ENCODE results near the gene IRAK1BP1.
"Not testable (repeated sequence)": the region's sequence is repeated elsewhere in the genome, so short reads cannot be mapped to it uniquely, and the experiment has no call there.

Gene IRAK1BP1

DNA sequence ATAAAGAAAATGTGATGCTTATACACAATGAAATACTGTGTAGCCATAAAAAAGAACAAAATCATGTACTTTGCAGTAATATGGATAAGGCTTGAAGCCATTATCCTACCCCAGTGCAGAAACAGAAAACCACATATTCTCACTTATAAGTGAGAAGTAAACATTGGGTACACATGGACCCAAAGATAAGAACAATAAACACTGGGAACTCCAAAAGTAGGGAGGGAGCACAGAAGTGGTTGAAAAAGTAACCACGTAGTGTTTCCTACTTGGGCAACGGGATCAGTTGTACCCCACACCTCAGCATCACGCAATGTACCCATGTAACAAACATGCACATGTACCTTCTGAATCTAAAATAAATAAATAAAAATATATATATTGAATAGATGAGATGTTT lies 8.2 kb downstream of the IRAK1BP1 start:
- FAIRE-seq (no peak), DNase-seq (ENCODE audit: extremely low spot score, insufficient read length, low read depth) (no peak)

GRCh38 chr6:78883651-78884050 lies 16.3 kb downstream of the IRAK1BP1 start:
- FAIRE-seq = no peak

DNA sequence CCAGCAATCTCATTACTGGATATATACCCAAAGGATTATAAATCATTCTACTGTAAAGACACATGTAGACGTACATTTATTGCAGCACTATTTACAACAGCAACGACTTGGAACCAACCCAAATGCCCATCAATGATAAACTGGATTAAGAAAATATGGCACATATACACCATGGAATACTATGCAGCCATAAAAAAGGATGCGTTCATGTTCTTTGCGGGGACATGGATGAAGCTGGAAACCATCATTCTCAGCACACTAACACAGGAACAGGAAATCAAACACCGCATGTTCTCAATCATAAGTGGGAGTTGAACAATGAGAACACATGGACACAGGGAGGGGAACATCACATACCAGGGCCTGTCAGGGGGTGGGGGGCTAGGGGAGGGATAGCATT lies 22.6 kb downstream of the IRAK1BP1 start:
- DNase-seq (ENCODE audit: extremely low spot score, insufficient read length, low read depth); FAIRE-seq: not testable (repeated sequence)

More at GRCh38 chr6:78883651-78884050, 16.3 kb downstream of the IRAK1BP1 start:
- DNase-seq (ENCODE audit: extremely low spot score, insufficient read length, low read depth) = no peak

DNA sequence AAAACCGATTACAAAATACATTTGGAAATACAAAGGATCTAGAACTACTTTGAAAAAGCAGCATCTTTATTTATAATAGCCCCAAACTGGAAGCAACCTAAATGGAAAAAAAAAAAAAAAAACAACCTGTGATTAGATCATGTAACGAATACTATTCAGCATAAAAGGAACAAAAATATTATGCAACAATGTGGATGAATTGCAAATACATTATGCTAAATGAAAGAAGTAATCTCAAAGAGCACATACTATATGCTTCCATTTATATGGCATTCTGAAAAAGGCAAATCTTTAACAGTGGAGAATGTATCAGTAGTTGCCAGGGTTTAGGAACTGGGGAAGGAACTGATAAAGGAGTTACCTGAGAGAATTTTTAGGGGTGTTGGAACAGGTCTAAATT lies 28.9 kb downstream of the IRAK1BP1 start:
- no peak for FAIRE-seq
- no peak for DNase-seq (ENCODE audit: extremely low spot score, insufficient read length, low read depth)

DNA sequence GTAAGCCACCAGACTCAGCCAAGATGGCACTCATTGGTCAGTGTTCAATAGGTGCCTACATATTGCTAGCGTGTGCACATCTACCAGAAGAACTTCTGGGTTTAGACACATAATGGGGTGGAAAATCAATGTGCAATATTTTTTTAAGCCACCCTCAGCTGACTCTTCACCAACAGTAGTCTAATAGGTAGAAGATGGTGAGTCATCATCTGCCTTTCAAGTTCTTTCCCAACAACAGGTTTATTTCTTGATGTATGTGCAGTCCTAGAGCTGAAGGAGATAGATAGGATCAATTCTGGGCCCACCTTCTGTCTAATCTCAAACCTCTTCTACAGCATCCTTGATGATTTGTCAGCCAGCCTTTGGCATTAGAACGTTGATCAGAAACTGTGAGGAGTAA lies 41.3 kb downstream of the IRAK1BP1 start:
- DNase-seq (ENCODE audit: extremely low spot score, insufficient read length, low read depth) (no peak), FAIRE-seq (no peak)

- DNase-seq (ENCODE audit: extremely low spot score, insufficient read length, low read depth) (no peak), FAIRE-seq (no peak)
Measured at GRCh38 chr6:78909391-78909790, 42.0 kb downstream of the IRAK1BP1 start.

GRCh38 chr6:78910010-78910409 lies 42.7 kb downstream of the IRAK1BP1 start:
- no peak for FAIRE-seq

DNA sequence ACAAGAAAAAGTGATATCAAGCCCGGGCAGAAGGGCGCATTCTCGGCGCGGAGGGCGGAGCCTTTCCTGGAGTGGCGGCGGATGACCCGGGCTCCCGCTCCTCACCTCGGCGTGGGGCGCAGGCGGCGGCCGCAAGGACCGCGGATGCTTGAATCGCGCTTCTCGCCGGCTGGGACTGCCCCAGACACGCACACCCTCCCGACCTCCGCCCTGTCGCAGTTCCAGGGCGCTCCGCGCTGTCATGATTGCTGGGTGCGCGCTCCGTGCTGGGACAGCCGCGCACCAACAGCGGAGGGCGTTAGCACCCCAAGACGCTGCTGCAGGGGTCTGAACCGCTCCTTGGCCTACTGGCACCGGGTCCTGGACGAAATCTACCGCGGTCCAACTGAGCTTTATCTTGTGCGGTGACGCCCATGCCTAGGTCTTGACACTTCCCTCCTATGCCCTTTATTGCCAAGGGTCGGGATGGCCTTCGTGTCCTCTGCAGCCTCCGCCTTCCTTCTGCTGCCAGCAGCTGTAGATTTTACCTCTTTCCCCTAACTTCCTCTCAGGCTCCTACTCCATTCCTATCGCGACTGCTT lies 43.3 kb downstream of the IRAK1BP1 start:
- FAIRE-seq (no peak), DNase-seq (ENCODE audit: extremely low spot score, insufficient read length, low read depth) (no peak)

More at GRCh38 chr6:78910010-78910409, 42.7 kb downstream of the IRAK1BP1 start:
- DNase-seq (ENCODE audit: extremely low spot score, insufficient read length, low read depth) = no peak

DNA sequence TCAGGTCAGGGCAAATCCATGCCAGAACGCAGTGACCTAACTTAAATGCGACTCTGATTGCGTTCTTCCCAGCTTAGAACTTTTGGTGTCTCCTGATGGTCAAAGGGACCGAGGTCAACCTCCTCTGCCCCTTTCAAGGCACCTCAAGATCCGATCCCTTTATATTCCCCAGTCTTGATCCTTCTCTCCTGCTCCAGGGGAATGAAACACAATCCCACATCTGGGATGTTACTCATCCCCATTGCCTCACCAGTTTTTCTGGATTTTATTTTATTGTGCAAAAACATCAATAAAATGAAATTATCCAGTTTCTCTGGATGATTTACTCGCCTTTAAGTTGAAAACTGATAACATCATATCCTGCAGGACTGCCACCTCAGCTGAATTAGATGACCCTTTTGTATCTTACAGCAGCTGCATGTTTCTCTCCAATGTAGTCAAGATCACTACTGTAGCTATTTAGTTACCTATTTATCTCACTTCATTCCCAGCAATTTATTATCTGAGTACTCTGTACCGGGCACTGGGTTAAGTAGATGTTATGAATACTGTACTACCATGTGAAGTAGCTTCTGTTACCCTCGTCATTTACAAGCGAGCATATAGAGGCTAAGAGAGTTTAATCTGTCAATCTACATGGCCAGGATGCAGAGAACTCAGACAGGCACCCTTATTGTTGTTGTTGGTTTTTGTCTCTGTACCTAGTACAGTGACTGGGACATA lies 44.0 kb downstream of the IRAK1BP1 start:
- DNase-seq (ENCODE audit: extremely low spot score, insufficient read length, low read depth) = no peak
- no peak for FAIRE-seq

DNA sequence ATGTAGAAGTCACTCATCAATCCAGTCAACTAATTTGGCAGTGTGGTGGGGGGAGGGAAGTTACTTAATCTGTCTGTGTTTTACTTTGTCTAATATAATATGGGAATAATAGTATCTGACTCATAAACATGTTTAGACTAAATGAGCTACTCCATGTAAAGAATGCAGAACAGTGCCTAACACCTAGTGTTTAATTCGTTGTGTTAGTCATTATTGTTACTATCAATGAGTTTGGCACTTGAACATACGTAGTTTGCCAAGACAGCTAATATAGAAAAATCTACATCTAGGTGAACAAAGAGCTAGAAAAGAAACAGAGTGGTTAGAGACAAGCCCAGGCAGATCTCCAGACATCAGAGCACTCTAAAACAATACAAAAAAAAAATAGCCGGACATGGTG lies 49.1 kb downstream of the IRAK1BP1 start:
- DNase-seq (ENCODE audit: extremely low spot score, insufficient read length, low read depth) = no peak
- no peak for FAIRE-seq

GRCh38 chr6:78917788-78918187 lies 50.4 kb downstream of the IRAK1BP1 start:
- no peak for FAIRE-seq
- no peak for DNase-seq (ENCODE audit: extremely low spot score, insufficient read length, low read depth)

DNA sequence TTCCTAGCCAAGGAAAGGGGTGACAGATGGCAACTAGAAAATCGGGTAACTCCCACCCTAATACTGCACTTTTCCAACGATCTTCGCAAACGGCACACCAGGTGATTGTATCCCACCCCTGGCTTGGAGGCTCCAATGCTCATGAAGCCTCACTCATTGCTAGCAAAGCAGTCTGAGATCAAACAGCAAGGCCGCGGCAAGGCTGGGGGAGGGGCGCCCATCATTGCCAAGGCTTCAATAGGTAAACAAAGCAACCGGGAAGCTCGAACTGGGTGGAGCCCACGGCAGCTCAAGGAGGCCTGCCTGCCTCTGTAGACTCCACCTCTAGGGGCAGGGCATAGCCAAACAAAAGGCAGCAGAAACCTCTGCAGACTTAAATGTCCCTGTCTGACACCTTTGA lies 53.8 kb downstream of the IRAK1BP1 start:
- not testable (repeated sequence) for FAIRE-seq; DNase-seq (ENCODE audit: extremely low spot score, insufficient read length, low read depth)

- DNase-seq (ENCODE audit: extremely low spot score, insufficient read length, low read depth) (no peak), FAIRE-seq (no peak)
Measured at GRCh38 chr6:78925317-78925716, 58.0 kb downstream of the IRAK1BP1 start.

DNA sequence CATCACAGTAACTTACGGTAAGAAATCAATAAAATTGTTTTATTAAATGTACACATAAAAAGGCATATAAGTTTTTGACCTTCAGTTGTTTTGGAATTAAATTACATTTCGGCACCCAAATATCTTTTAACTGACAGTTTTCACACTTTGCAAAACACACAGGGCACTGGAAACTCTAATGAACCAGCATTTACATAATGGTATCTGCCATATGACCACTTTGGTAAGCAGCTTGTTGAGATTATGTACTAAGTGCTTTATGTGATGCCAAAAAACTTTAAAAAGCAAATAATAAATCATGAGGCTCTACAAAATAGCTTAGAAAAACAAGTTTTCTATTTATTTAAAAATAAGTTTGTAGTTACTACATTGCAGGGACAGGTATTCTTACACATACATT lies 68.2 kb downstream of the IRAK1BP1 start:
- FAIRE-seq = no peak
- no peak for DNase-seq (ENCODE audit: extremely low spot score, insufficient read length, low read depth)

DNA sequence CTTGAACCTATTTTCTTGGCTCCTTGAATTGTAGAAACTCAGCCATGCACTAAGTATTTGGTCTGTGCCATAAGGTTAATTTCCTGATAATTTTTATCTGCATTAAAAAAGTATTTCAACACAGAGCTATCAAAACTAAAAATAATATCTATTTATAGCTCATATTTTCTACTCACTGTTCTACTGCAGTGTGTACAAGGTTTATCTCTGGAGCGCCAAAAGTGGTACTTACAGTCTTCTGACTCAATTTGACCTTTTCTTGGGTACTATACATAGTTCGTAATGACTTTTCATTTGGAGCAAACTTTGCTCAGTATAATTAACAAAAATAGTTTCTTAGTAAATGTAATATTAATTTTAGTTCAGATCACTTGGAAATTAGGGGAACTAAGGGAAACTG lies 69.2 kb downstream of the IRAK1BP1 start:
- DNase-seq (ENCODE audit: extremely low spot score, insufficient read length, low read depth) = no peak
- FAIRE-seq = no peak

DNA sequence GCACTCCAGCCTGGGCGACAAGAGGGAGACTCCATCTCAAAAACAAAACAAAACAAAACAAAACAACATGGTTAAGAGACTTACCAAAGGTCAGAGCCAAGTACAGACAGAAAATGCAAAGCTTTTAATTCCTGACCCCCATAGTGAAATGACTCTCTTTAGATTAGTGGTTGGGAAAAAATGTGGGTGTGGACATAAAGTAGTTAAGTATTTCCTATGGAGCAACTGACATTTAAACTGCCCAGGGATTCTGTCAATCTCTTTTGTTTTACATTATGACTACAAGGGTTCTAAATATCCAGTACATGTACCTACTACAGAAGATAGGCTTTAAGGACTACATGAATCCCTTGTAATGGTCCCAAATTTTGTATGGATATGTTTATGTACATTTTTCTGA lies 75.1 kb downstream of the IRAK1BP1 start:
- DNase-seq (ENCODE audit: extremely low spot score, insufficient read length, low read depth) (no peak), FAIRE-seq (no peak)

- FAIRE-seq (no peak), DNase-seq (ENCODE audit: extremely low spot score, insufficient read length, low read depth) (no peak)
Measured at GRCh38 chr6:78947529-78947928, 80.2 kb downstream of the IRAK1BP1 start.

GRCh38 chr6:78947962-78948361 lies 80.6 kb downstream of the IRAK1BP1 start:
- FAIRE-seq (no peak), DNase-seq (ENCODE audit: extremely low spot score, insufficient read length, low read depth) (no peak)

GRCh38 chr6:78948785-78949184 lies 81.4 kb downstream of the IRAK1BP1 start:
- DNase-seq (ENCODE audit: extremely low spot score, insufficient read length, low read depth) = no peak
- FAIRE-seq = peak; percentile 33

DNA sequence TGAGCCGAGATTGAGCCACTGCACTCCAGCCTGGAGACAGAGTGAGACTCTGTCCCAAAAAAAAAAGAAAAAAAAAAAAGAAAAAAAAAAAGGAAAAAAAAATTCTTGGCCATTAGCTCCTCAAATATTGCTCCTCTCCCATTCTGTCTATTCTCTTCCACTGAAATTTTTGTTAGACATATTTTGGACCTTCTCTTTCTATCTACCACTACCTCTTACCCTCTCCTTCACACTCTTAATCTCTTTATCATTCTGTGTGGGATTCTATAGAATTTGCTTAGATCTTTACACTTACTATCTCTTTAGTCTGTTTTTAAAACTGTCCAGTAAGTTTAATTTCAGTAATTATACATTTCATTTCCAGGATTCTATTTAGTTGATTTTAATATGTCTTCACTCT lies 85.0 kb downstream of the IRAK1BP1 start:
- DNase-seq (ENCODE audit: extremely low spot score, insufficient read length, low read depth) (no peak), FAIRE-seq (no peak)
